H7 (cell line): Measurements from ENCODE around the gene AHNAK. TPM values are rescaled to one million over a fixed set of nuclear protein-coding genes. Genes with fewer than 3 reads are reported as not detected.
"Not testable (repeated sequence)": the region's sequence is repeated elsewhere in the genome, so short reads cannot be mapped to it uniquely, and the experiment has no call there.

Experiments
- DNase-seq: peaks from one replicate; pipeline ENCODE4 v3.0.0; 2012
- H3K27me3 ChIP-seq: 2 replicates; pipeline ENCODE4 v1.6.0; 2011; ENCODE audit warnings: mild to moderate bottlenecking, low read length; ENCODE audit not compliant: control insufficient read depth, insufficient read depth
- H3K36me3 ChIP-seq: replicated peaks from 2 replicates; pipeline ENCODE4 v1.5.1; 2011; ENCODE audit warnings: low read length; ENCODE audit not compliant: control insufficient read depth, insufficient read depth
- H3K4me3 ChIP-seq: 2 replicates; pipeline ENCODE4 v1.5.1; 2011; ENCODE audit warnings: low read depth, mild to moderate bottlenecking, control low read depth, low read length, moderate library complexity; ENCODE audit not compliant: insufficient read depth
- total RNA-seq: library from RNA; depleted of rRNA; stranded (reverse); fragments of >200 nt; shearing (Covaris generic); gene quantifications from 2 replicates; pipeline ENCODE4 v1.2.3, GENCODE V29; 2014

AHNAK gene
- total RNA-seq, 1 experiment from 2014 or later = 11.2 TPM

- Histone ChIP-seq H3K36me3 (peaks cover 21% of the 10 kb centered on the region), H3K4me3 (no peak overlapping the region), H3K27me3 (no peaks in the 10 kb centered on the region)
- DNase-seq = peak; percentile 86
These were observed 14.0 kb upstream of the AHNAK start for GRCh38 chr11:62560566-62561103.

DNA sequence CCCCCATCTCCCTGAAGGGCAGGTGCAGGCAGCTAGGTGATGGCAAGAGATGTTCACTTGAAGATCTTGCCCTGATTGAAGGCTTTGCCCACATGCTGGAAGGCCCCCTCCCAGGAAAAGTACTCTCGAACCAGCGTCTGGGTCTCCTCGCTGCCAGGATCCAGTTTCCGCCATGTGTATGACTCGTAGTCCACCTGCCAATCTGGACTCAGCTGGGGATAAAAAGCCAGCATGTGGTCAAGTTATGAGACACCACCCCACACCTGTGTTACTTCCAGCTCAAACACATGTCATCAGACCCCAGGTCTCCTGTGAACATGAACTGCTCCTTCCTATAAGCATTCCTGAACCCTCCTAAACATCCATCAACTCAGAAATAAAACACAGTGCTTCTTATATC lies 13.0 kb upstream of the AHNAK start:
- not testable (repeated sequence) for H3K4me3 ChIP-seq, H3K27me3 ChIP-seq, DNase-seq
- H3K36me3 ChIP-seq = peaks cover 15% of the 10 kb centered on the region

DNA sequence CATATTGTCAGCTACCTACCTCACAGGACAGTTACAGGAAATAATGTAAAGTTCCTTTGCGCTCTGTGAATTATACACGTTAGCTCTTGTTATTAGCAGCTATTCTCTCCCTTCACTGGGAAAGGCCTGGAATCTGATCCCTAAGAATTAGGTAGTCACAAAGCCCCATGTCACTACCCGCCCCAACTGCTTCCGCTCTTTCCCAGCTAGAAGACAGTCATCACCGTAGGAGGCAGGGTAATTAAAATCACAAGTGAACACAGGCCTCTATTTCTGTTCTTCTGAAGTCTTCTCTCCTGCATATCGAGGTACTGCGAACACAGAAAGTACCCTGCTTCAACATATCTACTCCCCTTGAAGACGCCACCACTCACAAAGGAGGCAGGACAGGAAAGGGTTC lies 12.6 kb upstream of the AHNAK start:
- H3K4me3 ChIP-seq = no peak overlapping the region
- no peaks in the 10 kb centered on the region for H3K27me3 ChIP-seq
- peaks cover 15% of the 10 kb centered on the region for H3K36me3 ChIP-seq
- no peak for DNase-seq

DNA sequence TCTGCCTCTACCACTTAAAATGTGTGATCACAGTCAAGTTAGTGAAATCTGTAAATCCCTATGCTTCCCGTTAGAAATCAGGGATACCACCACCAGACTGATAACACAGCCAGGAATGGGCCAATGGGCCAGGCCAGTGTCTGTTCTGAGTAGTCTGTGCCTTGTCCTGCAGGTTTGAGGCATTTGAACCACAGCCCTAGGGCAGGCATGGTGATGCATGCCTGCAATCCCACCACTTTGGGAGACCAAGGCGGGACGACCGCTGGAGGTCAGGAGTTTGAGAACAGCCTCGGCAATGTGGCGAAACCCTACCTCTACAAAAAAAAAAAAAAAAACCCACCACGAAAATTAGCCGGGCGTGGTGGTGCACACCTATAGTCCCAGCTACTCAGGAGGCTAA lies 12.1 kb upstream of the AHNAK start:
- H3K36me3 ChIP-seq = peaks cover 15% of the 10 kb centered on the region
- H3K27me3 ChIP-seq = no peaks in the 10 kb centered on the region
- H3K4me3 ChIP-seq = no peak overlapping the region
- DNase-seq = no peak

GRCh38 chr11:62556875-62557631 lies 10.4 kb upstream of the AHNAK start:
- no peak overlapping the region for H3K4me3 ChIP-seq
- DNase-seq = no peak
- no peaks in the 10 kb centered on the region for H3K27me3 ChIP-seq
- peaks cover 15% of the 10 kb centered on the region for H3K36me3 ChIP-seq

DNA sequence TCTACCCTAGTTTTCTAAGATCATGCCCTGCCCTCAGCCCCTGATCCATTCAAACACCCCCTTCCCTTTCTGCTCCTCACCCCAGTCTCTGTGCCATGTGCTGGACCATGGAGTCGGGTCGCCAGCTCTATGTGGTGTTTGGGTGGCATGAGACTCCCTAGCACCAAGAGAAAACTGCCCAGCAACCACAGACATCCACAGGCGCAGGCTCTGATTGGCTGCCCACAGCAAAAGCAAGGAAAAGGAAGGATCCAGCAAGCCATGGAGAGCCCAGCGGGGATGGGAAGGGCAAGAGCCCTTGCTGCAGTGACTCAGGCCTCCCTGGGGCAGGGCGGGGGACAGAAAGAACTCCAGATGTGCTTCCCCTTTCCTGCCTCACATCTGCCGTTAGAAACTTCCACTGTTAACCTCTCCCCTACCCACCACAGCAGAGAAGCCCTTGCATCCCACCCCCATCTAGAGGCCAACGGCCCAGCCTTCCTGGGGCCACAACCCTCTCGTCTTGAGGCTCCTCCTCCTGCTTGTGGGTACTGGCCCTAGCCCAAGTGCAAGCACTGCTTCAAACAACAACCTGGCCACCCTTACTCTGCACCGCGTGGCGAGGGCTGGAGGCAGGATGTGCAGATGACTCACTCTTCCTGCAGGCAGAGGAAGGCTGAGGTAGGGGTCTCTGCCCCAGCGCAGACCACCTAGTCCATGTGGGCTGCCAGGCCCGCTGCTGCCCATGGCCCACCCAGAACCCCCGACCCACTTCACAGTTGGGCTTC lies 9.7 kb upstream of the AHNAK start:
- peak; percentile 89 for DNase-seq
- no peak overlapping the region for H3K4me3 ChIP-seq
- H3K27me3 ChIP-seq = no peaks in the 10 kb centered on the region
- peaks cover 15% of the 10 kb centered on the region for H3K36me3 ChIP-seq

- H3K27me3 ChIP-seq = peaks cover 2% of the 10 kb centered on the region; the same call in 1 of the 2 replicates
- no peak for DNase-seq
- H3K36me3 ChIP-seq = peaks cover 15% of the 10 kb centered on the region
These were observed 9.0 kb upstream of the AHNAK start for GRCh38 chr11:62555464-62556107.

GRCh38 chr11:62554387-62555167 lies 8.0 kb upstream of the AHNAK start:
- peaks cover 9% of the 10 kb centered on the region for H3K36me3 ChIP-seq
- H3K27me3 ChIP-seq = peaks cover 5% of the 10 kb centered on the region; the same call in 1 of the 2 replicates
- DNase-seq = no peak
- H3K4me3 ChIP-seq = no peak overlapping the region

More at GRCh38 chr11:62555464-62556107, 9.0 kb upstream of the AHNAK start:
- H3K4me3 ChIP-seq = no peak overlapping the region

DNA sequence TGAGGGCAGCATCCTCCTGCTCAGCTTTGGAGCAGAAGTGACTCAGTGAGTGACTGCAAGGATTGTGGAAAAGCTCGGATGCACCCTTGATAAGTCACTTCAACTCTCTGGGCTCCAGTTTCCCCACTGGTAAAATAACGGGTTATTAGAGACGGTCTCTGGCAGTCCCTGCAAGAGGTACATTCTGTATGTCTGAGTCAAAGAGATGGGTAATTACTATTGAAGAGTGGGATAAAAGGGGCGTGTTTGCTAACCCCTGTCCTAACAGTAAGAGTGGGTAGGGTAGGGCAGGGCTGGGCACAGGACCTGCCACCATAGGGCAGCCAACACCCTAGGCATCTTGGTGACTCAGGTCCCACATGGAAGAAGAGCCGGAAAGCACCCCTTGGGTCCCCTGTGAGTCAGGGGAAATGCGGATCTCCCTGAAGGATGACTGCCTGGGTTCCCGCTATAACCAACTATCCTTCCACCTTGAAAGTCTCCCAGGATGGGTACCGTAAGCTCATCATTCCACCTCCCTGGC lies 7.3 kb upstream of the AHNAK start:
- no peak for DNase-seq
- H3K36me3 ChIP-seq = peaks cover 3% of the 10 kb centered on the region
- no peak overlapping the region for H3K4me3 ChIP-seq
- H3K27me3 ChIP-seq = peaks cover 7% of the 10 kb centered on the region

DNA sequence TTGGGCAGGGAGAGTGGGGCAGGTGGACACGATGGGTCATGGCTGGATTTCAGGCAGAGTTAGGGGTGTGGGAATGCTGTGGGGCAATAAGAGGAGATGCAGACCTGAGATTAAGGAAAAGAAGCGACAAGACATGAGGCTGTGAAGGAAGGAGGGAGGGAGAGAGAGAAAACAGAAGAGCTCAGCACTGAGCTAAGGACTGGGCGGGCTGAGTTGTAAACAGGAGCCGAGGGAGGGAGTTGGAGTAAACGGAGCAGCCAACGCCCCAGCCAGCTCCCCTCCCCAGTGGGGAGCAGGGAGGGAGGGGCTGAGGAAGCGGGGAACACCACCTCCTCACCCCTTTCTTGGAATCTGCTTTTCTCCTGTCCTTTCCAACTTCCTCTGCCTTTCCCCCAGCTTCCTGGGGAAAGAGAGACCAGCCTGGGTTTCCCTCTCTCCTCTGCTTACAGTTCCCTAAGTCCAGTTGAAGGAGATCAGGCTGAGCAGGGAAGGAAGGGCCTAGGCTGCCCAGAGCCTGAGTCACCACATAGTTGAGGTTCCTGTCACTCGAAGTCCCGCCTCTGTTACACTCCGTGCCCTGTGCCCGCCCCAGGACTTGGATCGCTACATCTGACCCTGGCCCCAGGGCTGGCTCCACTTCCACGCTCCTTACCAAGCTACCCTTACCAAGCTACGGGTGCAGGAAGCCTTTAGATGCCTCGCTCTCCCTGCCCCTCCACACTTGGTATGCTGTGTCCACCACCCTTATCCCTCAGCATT lies 6.7 kb upstream of the AHNAK start:
- peak; percentile 72 for DNase-seq
- H3K36me3 ChIP-seq = no peaks in the 10 kb centered on the region; the same call in 1 of the 2 replicates
- peaks cover 12% of the 10 kb centered on the region for H3K27me3 ChIP-seq
- peak overlapping the region; percentile 24; the same call in 1 of the 2 replicates for H3K4me3 ChIP-seq

DNA sequence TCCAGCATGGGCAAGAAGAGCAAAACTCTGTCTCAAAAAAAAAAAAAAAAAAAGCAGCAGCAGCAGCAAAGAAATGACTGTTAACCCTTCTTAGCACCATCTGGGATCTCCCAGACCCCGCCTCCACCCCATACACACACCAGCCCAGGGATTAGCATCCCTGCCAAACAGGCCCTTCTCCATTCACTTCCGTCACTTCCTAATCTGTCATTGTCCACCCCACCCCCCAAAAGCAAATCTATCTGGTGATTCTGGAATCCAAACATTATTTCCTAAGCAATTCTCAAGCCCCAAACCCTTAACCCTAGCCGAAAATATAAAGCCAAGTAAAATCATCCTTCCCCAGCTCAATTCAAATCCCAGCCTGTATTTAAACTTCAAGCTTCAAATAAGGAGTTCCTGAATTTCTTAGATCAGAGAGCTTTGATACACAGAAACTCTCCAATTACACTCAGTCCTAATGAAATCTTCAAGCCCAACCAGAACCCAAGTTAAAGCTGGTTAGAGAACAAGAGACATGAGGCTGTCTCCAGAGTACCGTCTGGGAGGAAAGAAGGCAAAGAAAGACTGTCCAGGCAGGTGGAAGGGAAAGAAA lies 6.0 kb upstream of the AHNAK start:
- peak; percentile 67 for DNase-seq
- no peak overlapping the region for H3K4me3 ChIP-seq
- peaks cover 18% of the 10 kb centered on the region for H3K27me3 ChIP-seq

GRCh38 chr11:62550478-62550877 lies 3.9 kb upstream of the AHNAK start:
- DNase-seq, H3K36me3 ChIP-seq, H3K4me3 ChIP-seq: not testable (repeated sequence)
- peaks cover 37% of the 10 kb centered on the region for H3K27me3 ChIP-seq

More for the DNA sequence above, 6.0 kb upstream of the AHNAK start:
- no peaks in the 10 kb centered on the region; the same call in 1 of the 2 replicates for H3K36me3 ChIP-seq
